HEK293 (cell line): ENCODE data around the gene CACNB2.
A peak's percentile ranks its signal among the peaks of the same experiment; 100 is the strongest.

ENCODE experiments used
- CTCF ChIA-PET: fragments of 350-600 bp; formaldehyde crosslinking; extraction: SDS; loops from one replicate; lab custom pipeline; 2021; ENCODE audit warnings: antibody characterized with exemption; lab: Yijun Ruan, JAX
- POLR2A ChIA-PET: fragments of 300-600 bp; formaldehyde crosslinking; extraction: SDS; loops from one replicate; lab custom pipeline; 2020; ENCODE audit warnings: antibody characterized with exemption, inconsistent platforms; lab: Yijun Ruan, JAX
- H3K27ac ChIP-seq: fragments of 200-500 bp; sonication (Bioruptor generic); 2 replicates; pipeline ENCODE4 v1.5.1; 2014; ENCODE audit warnings: low read depth, low read length, control low read depth, inconsistent platforms; ENCODE audit errors: extremely low read depth
- H3K36me3 ChIP-seq, 2 experiments: fragments of 200-500 bp in 1 of 2; sonication (Bioruptor generic) in 1 of 2; 1 replicate in 1 of 2; 2 replicates in 1 of 2; pipeline ENCODE4 v1.5.1; 2014 to 2017; ENCODE audit warnings: inconsistent platforms in 2 of 2, low read length in 2 of 2; ENCODE audit not compliant: control insufficient read depth in 2 of 2, insufficient read depth in 1 of 2
- H3K4me1 ChIP-seq: fragments of 200-500 bp; sonication (Bioruptor generic); 2 replicates; pipeline ENCODE4 v1.5.1; 2014; ENCODE audit warnings: mild to moderate bottlenecking, low read length, inconsistent platforms; ENCODE audit not compliant: control insufficient read depth, insufficient read depth
- H3K4me3 ChIP-seq: 2 replicates; pipeline ENCODE4 v1.5.1; 2011; ENCODE audit warnings: low read depth, mild to moderate bottlenecking, control low read depth, low read length, moderate library complexity
- H3K9me3 ChIP-seq: fragments of 200-500 bp; sonication (Bioruptor generic); 2 replicates; pipeline ENCODE4 v1.5.1; 2014; ENCODE audit warnings: low read depth, low read length, inconsistent platforms; ENCODE audit not compliant: control insufficient read depth, insufficient read depth
- AEBP2 ChIP-seq: fragments of 450-650 bp; formaldehyde crosslinking; IDR thresholded peaks from 2 replicates; pipeline ENCODE4 v1.5.1; 2016; ENCODE audit warnings: missing biosample characterization, missing genetic modification characterization, borderline replicate concordance
- GLI4 ChIP-seq: fragments of 450-650 bp; formaldehyde crosslinking; IDR thresholded peaks from 2 replicates; pipeline ENCODE4 v1.5.1; 2016; ENCODE audit warnings: missing biosample characterization, missing genetic modification characterization
- HIC1 ChIP-seq: fragments of 450-650 bp; formaldehyde crosslinking; IDR thresholded peaks from 2 replicates; pipeline ENCODE4 v1.5.1; 2016; ENCODE audit warnings: missing biosample characterization, missing genetic modification characterization
- HOXC10 ChIP-seq: sonication (generic); formaldehyde crosslinking; IDR thresholded peaks from 2 replicates; pipeline ENCODE4 v1.8.1; 2023; ENCODE audit warnings: mild to moderate bottlenecking, missing genetic modification reagents
- INSM2 ChIP-seq: fragments of 450-650 bp; formaldehyde crosslinking; IDR thresholded peaks from 2 replicates; pipeline ENCODE4 v1.5.1; 2016; ENCODE audit warnings: missing biosample characterization, missing genetic modification characterization
- KLF7 ChIP-seq: fragments of 450-650 bp; formaldehyde crosslinking; IDR thresholded peaks from 2 replicates; pipeline ENCODE4 v1.5.1; 2016; ENCODE audit warnings: missing biosample characterization, missing genetic modification characterization, borderline replicate concordance
- SALL2 ChIP-seq: fragments of 450-650 bp; formaldehyde crosslinking; IDR thresholded peaks from 2 replicates; pipeline ENCODE4 v1.5.0; 2017; ENCODE audit warnings: missing biosample characterization, mild to moderate bottlenecking, missing genetic modification characterization, borderline replicate concordance
- SETDB1 ChIP-seq: IDR thresholded peaks from one replicate; pipeline ENCODE4 v1.6.1; 2017; ENCODE audit warnings: mild to moderate bottlenecking, low read length, moderate library complexity, mixed read lengths; ENCODE audit not compliant: insufficient read length
- YY1 ChIP-seq: fragments of 450-650 bp; formaldehyde crosslinking; IDR thresholded peaks from 2 replicates; pipeline ENCODE4 v1.5.1; 2018; ENCODE audit warnings: missing biosample characterization, missing genetic modification characterization
- ZBTB11 ChIP-seq: fragments of 450-650 bp; formaldehyde crosslinking; conservative IDR thresholded peaks from 2 replicates; pipeline ENCODE4 v1.5.1; 2016; ENCODE audit warnings: low read depth, missing biosample characterization, missing genetic modification characterization
- ZBTB49 ChIP-seq: fragments of 450-650 bp; formaldehyde crosslinking; IDR thresholded peaks from 2 replicates; pipeline ENCODE4 v1.5.1; 2016; ENCODE audit warnings: missing biosample characterization, missing genetic modification characterization, low read depth
- ZNF138 ChIP-seq: fragments of 450-650 bp; formaldehyde crosslinking; IDR thresholded peaks from 2 replicates; pipeline ENCODE4 v1.5.1; 2016; ENCODE audit warnings: missing biosample characterization, missing genetic modification characterization, borderline replicate concordance
- ZNF211 ChIP-seq: fragments of 450-650 bp; formaldehyde crosslinking; IDR thresholded peaks from 2 replicates; pipeline ENCODE4 v1.5.1; 2016; ENCODE audit warnings: low read depth, missing biosample characterization, missing genetic modification characterization
- ZNF23 ChIP-seq: fragments of 450-650 bp; formaldehyde crosslinking; IDR thresholded peaks from 2 replicates; pipeline ENCODE4 v1.5.1; 2016; ENCODE audit warnings: missing biosample characterization, missing genetic modification characterization, borderline replicate concordance
- ZNF248 ChIP-seq: fragments of 450-650 bp; formaldehyde crosslinking; IDR thresholded peaks from 2 replicates; pipeline ENCODE4 v1.5.1; 2017; ENCODE audit warnings: missing biosample characterization, missing genetic modification characterization
- ZNF501 ChIP-seq: fragments of 450-650 bp; formaldehyde crosslinking; IDR thresholded peaks from 2 replicates; pipeline ENCODE4 v1.5.1; 2016; ENCODE audit warnings: missing biosample characterization, missing genetic modification characterization
- ZNF561 ChIP-seq: fragments of 450-650 bp; IDR thresholded peaks from 2 replicates; pipeline ENCODE4 v1.5.1; 2018; ENCODE audit warnings: missing biosample characterization, missing genetic modification characterization, borderline replicate concordance
- ZNF596 ChIP-seq: fragments of 450-650 bp; IDR thresholded peaks from 2 replicates; pipeline ENCODE4 v1.5.0; 2018; ENCODE audit warnings: missing biosample characterization, mild to moderate bottlenecking, missing genetic modification characterization, moderate library complexity
- ZNF610 ChIP-seq: fragments of 450-650 bp; formaldehyde crosslinking; IDR thresholded peaks from 2 replicates; pipeline ENCODE4 v1.5.1; 2016; ENCODE audit warnings: missing biosample characterization, missing genetic modification characterization, borderline replicate concordance
- ZNF621 ChIP-seq: fragments of 450-650 bp; formaldehyde crosslinking; IDR thresholded peaks from 2 replicates; pipeline ENCODE4 v1.5.1; 2017; ENCODE audit warnings: missing biosample characterization, missing genetic modification characterization
- ZNF677 ChIP-seq: fragments of 450-650 bp; IDR thresholded peaks from 2 replicates; pipeline ENCODE4 v1.5.0; 2018; ENCODE audit warnings: missing biosample characterization, mild to moderate bottlenecking, missing genetic modification characterization, moderate library complexity
- ZNF747 ChIP-seq: fragments of 450-650 bp; formaldehyde crosslinking; IDR thresholded peaks from 2 replicates; pipeline ENCODE4 v1.5.1; 2016; ENCODE audit warnings: missing biosample characterization, missing genetic modification characterization
- ZSCAN16 ChIP-seq: fragments of 450-650 bp; formaldehyde crosslinking; IDR thresholded peaks from 2 replicates; pipeline ENCODE4 v1.5.1; 2016; ENCODE audit warnings: missing biosample characterization, missing genetic modification characterization

Gene CACNB2

GRCh38 chr10:18478354-18478753 is 338.1 kb downstream of the CACNB2 start (continued):
- TF ChIP-seq SALL2 (tag by site-specific recombination) = no peak
- no peak for TF ChIP-seq ZNF747 (tag by site-specific recombination)
- TF ChIP-seq INSM2 (tag by site-specific recombination) = no peak
- TF ChIP-seq ZBTB11 (tag by site-specific recombination) = no peak
- TF ChIP-seq ZNF211 (tag by site-specific recombination) = no peak
- TF ChIP-seq ZNF561 (tag by site-specific recombination) = no peak
- no peak for TF ChIP-seq ZNF621
- no peak for TF ChIP-seq YY1
- no peak for TF ChIP-seq ZNF23 (tag by site-specific recombination)
- TF ChIP-seq, all 188 proteins: peak for 0

- Histone ChIP-seq H3K36me3 (no peaks in the 10 kb centered on the region), H3K9me3 (no peaks in the 10 kb centered on the region), H3K4me3 (no peak overlapping the region), H3K27ac (no peak overlapping the region), H3K4me1 (no peaks in the 10 kb centered on the region)
- CTCF ChIA-PET = no interaction called here
- TF ChIP-seq ZNF610 (tag by site-specific recombination) = no peak
- TF ChIP-seq ZNF596 (tag by site-specific recombination) = peak; percentile 81
- POLR2A ChIA-PET = no interaction called here
Observed at GRCh38 chr10:18479502-18479901, 339.3 kb downstream of the CACNB2 start.

GRCh38 chr10:18483516-18484186 is 343.4 kb downstream of the CACNB2 start:
- POLR2A ChIA-PET = no interaction called here
- TF ChIP-seq ZSCAN16 (tag by site-specific recombination) (no peak), ZNF138 (tag by site-specific recombination) (no peak), ZNF501 (tag by site-specific recombination) (no peak), SETDB1 (no peak), ZNF248 (no peak), HOXC10 (no peak), ZNF677 (tag by site-specific recombination) (no peak), HIC1 (no peak), AEBP2 (tag by site-specific recombination) (no peak), KLF7 (tag by site-specific recombination) (no peak), ZBTB49 (tag by site-specific recombination) (no peak), GLI4 (tag by site-specific recombination) (no peak)

More at GRCh38 chr10:18483516-18484186, 343.4 kb downstream of the CACNB2 start:
- no peak overlapping the region for H3K4me3 ChIP-seq
- no peak overlapping the region for H3K27ac ChIP-seq
- H3K36me3 ChIP-seq = no peaks in the 10 kb centered on the region
- H3K4me1 ChIP-seq = no peaks in the 10 kb centered on the region
- H3K9me3 ChIP-seq = no peaks in the 10 kb centered on the region
- CTCF ChIA-PET = no interaction called here
